Tibial artery (tissue), 4 donors: ENCODE measurements around the gene ABHD4.

Experiments
- DNase-seq, 2 donors: peaks; one replicate each; pipeline ENCODE4 v3.0.0-alpha.2; 2019
- H3K27ac ChIP-seq, 2 donors: fragments of 200-600 bp; sonication (generic) in 1 of 2; 1 replicate in 1 of 2; 2 replicates in 1 of 2; pipeline ENCODE4 v1.5.1; 2018 to 2019; ENCODE audit warnings: mild to moderate bottlenecking in 1 of 2
- H3K27me3 ChIP-seq, 2 donors: fragments of 200-600 bp; sonication (generic) in 1 of 2; one replicate each; pipeline versions ENCODE4 v1.5.1 to v1.6.0; 2016 to 2019
- H3K36me3 ChIP-seq, 3 donors: fragments of 200-600 bp; sonication (generic) in 2 of 3; one replicate each; pipeline ENCODE4 v1.5.1; 2016 to 2019; ENCODE audit warnings: mild to moderate bottlenecking in 2 of 3
- H3K4me1 ChIP-seq, 4 donors: fragments of 200-600 bp; sonication (generic) in 2 of 4; 1 replicate in 3 of 4; 2 replicates in 1 of 4; pipeline ENCODE4 v1.5.1; 2016 to 2019
- H3K4me3 ChIP-seq, 2 donors: fragments of 200-600 bp; sonication (generic) in 1 of 2; 1 replicate in 1 of 2; 2 replicates in 1 of 2; pipeline ENCODE4 v1.5.1; 2018 to 2019; ENCODE audit warnings: mild to moderate bottlenecking in 2 of 2
- H3K9me3 ChIP-seq, 3 donors: fragments of 200-600 bp; sonication (generic) in 1 of 3; one replicate each; pipeline ENCODE4 v1.5.1; 2016 to 2019
- CTCF ChIP-seq, 2 experiments: fragments of 200-600 bp in 1 of 2; fragments of 450-650 bp in 1 of 2; IDR thresholded peaks; one replicate each; pipeline ENCODE4 v1.5.1; 2017 to 2019; ENCODE audit warnings: antibody characterized with exemption in 2 of 2, mild to moderate bottlenecking in 1 of 2, moderate library complexity in 1 of 2
- intact Hi-C: fragments of 100-400 bp; cut with DNase I; formaldehyde crosslinking; loops from one replicate; pipeline ENCODE4 v1.15.0; 2023; ENCODE audit warnings: low total_unique reads

The ABHD4 gene

GRCh38 chr14:22648506-22648905 lies 50.4 kb downstream of the ABHD4 start:
- no peaks in the 10 kb centered on the region for H3K36me3 ChIP-seq
- H3K27ac ChIP-seq = no peak overlapping the region
- H3K9me3 ChIP-seq = no peaks in the 10 kb centered on the region
- DNase-seq = no peak
- H3K27me3 ChIP-seq = no peaks in the 10 kb centered on the region
- H3K4me3 ChIP-seq = no peak overlapping the region
- TF ChIP-seq CTCF (IDR thresholded peaks at IDR 0.05) = no peak
- intact Hi-C loops = no loop called here
- H3K4me1 ChIP-seq = peaks cover 0 to 5% (median 0%) of the 10 kb centered on the region in 4 donors

- Histone ChIP-seq H3K27ac (no peak overlapping the region), H3K36me3 (no peaks in the 10 kb centered on the region), H3K4me3 (no peak overlapping the region), H3K9me3 (no peaks in the 10 kb centered on the region), H3K4me1 (peaks cover 0 to 6% (median 0%) of the 10 kb centered on the region in 4 donors), H3K27me3 (no peaks in the 10 kb centered on the region)
- DNase-seq = no peak
- TF ChIP-seq CTCF (IDR thresholded peaks at IDR 0.05) = no peak
- intact Hi-C loops = loop anchor here (5.0 kb wide), 1 partner anchor 93 kb away; no protein-coding TSS in a partner anchor
These were observed 52.1 kb downstream of the ABHD4 start for GRCh38 chr14:22650046-22650739.

- Histone ChIP-seq H3K4me3 (no peak overlapping the region), H3K27me3 (no peaks in the 10 kb centered on the region), H3K27ac (no peak overlapping the region), H3K4me1 (peaks cover 0 to 8% (median 0%) of the 10 kb centered on the region in 4 donors), H3K9me3 (no peaks in the 10 kb centered on the region), H3K36me3 (no peaks in the 10 kb centered on the region)
- intact Hi-C loops = loop anchor here (5.0 kb wide), 1 partner anchor 94 kb away; no protein-coding TSS in a partner anchor
- no peak for TF ChIP-seq CTCF (IDR thresholded peaks at IDR 0.05)
- no peak for DNase-seq
These were observed 52.9 kb downstream of the ABHD4 start for GRCh38 chr14:22650960-22651521.

GRCh38 chr14:22651586-22651985 lies 53.5 kb downstream of the ABHD4 start:
- TF ChIP-seq CTCF (IDR thresholded peaks at IDR 0.05) = no peak
- Histone ChIP-seq H3K4me1 (peaks cover 0 to 12% (median 0%) of the 10 kb centered on the region in 4 donors), H3K27me3 (no peaks in the 10 kb centered on the region), H3K9me3 (no peaks in the 10 kb centered on the region), H3K36me3 (no peaks in the 10 kb centered on the region), H3K27ac (no peak overlapping the region), H3K4me3 (no peak overlapping the region)
- DNase-seq = no peak
- intact Hi-C loops = loop anchor here (5.0 kb wide), 1 partner anchor 94 kb away; no protein-coding TSS in a partner anchor

- peak; percentile 40 to 72 for DNase-seq
- intact Hi-C loops = loop anchor here (5.0 kb wide), 1 partner anchor 96 kb away; no protein-coding TSS in a partner anchor
- TF ChIP-seq CTCF (IDR thresholded peaks at IDR 0.05) = peak; percentile 67 to 73
These were observed 55.0 kb downstream of the ABHD4 start for GRCh38 chr14:22653012-22653621.

More at GRCh38 chr14:22653012-22653621, 55.0 kb downstream of the ABHD4 start:
- no peaks in the 10 kb centered on the region for H3K9me3 ChIP-seq
- no peaks in the 10 kb centered on the region for H3K36me3 ChIP-seq
- H3K4me1 ChIP-seq = peaks cover 0 to 20% (median 9%) of the 10 kb centered on the region in 4 donors
- H3K27ac ChIP-seq = no peak overlapping the region
- no peak overlapping the region for H3K4me3 ChIP-seq
- no peaks in the 10 kb centered on the region for H3K27me3 ChIP-seq
